IPS-18c (cell line): Measurements from ENCODE around the gene PROB1.

Experiments used
- H3K4me3 ChIP-seq: 2 replicates; pipeline ENCODE4 v1.7.0; 2013; ENCODE audit warnings: low read depth, mild to moderate bottlenecking, low read length, moderate library complexity; ENCODE audit not compliant: insufficient read depth
- H3K9me3 ChIP-seq: one replicate; pipeline ENCODE4 v1.6.1; 2013; ENCODE audit warnings: mild to moderate bottlenecking, low read length, moderate library complexity; ENCODE audit not compliant: control insufficient read depth, insufficient read depth

PROB1 gene

DNA sequence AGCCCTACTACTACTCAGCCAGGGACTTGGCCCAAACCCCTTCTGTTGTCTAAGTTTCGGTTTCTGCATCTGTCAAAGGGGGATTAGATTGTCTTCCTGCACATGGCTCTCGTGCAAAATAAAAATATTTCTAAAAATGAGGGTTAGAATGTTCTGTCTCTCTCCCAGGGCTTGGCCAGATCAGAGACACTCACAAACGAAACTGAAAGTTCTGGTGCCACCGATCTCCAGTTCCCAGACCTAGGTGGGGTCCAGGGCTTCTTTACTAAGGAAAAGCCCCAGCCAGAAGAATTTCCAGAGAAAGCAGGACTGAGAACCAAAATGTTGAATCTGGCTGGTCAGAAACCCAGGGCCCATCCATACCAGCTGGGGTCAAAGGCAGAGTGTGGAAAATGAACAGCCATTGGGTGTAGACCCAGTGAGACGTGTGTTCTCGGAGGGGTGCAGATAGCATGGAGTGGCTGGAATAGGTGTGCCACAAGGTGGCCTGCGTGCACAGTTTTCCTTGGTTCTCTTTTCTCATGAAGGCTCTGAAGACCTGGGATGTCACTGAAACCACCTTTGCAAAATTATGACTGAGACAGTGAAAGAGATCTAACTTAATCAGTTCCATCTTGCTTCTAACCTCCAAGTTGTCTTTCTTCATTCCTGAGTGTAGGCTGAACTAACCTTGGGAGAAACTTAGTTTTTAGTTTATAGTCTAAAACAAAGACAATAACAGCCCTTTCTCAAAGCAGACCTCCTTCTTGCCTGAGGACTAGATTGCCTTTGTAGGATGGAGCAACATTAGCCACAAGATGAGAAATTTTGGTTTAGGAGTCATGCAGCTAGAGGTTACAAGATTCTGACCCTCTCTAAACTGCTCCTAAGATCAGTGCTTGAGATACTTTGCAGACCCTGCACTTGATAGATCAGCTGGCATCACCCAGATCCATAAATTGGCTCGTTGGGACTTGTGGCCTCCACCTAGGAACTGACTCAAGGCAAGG is 9.5 kb downstream of the PROB1 start:
- no peaks in the 10 kb centered on the region for H3K9me3 ChIP-seq
- H3K4me3 ChIP-seq, result no peak overlapping the region

DNA sequence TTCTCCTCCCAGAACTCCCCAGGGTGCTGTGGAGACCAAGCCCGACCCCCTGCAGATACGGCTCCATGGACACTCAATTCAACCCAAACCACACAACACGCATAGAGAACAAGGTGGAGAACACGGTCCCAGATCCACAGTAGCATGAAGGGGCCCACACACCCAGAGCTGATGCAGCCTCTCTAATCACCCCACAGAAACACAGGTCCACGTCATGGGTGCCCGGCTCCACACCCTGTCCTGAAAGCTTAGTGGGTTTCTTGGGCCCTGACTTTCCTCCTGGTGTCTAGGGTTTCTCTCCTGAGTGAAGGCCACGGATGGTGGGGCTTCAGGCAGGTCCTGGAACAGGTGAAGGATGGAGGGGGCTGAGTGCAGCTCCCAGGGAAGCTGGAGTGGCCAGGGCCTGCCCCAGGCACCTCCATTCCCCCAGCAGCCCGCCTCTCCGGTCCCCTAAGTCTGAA is 10.3 kb downstream of the PROB1 start:
- Histone ChIP-seq H3K9me3 (no peaks in the 10 kb centered on the region), H3K4me3 (no peak overlapping the region; the same call in 1 of the 2 replicates)

DNA sequence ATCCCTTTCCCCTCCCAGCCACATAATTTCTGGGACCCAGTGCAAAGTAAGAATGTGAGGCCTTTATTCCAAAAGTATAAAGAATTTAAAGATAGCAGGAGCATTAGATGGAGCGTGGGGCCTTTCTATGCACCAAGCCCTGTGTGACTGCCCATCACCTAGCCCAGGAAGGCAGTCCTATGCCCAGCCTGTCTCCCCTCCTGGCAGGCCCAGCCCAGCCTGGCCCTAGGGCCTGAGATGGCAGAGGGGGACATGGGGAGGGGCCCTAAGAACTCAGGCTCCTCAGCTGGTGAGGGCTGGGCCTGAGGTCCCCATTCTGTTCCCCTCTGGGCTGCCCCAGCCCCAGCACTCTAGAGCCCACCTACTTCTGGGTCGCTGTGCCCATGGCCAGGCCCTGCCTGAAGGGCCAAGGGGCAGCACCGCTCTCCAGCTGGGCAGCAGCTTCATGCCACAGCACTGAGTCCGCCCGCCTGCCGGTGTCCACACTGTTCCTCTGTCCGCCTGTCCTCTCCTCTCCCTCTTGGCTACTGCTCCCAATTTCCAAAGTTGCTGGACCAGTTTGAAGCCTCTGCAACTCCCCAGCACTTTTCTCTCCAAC is 10.8 kb downstream of the PROB1 start:
- H3K4me3 ChIP-seq, result no peak overlapping the region; the same call in 1 of the 2 replicates
- H3K9me3 ChIP-seq, result no peaks in the 10 kb centered on the region

DNA sequence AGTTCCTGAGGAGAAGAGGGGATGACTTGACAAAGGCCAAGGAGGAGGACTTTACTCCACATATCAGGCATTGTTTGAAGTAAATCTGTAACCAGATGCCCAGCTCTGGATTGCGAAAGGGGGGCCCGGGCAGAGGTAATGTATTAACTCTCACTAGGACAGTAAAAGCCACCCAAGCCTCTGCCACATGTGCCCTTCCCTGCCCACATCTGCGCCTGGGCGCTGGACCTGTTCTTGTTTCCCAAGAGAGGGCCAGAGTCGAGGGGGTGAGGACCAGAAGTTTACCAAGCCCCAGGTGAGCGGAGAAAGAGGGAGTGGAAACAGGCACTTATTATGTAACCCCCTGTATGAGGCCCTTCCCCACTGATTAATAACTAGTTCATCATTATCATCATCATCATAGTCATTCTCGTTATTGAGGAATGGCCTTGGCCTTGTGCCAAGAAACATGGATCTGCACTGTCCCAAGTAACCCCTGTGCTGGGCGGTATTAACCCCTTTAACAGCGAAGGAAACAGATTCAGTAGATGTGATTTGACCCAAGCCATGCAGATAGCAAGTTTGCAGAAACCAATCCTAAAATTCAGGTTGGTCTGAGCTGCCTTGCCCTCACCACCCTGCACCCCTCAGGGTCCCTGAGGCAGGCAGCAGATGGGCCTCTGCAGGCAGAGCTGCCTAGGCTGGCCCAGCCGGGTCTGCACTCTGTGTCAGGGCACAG is 11.5 kb downstream of the PROB1 start, which contains the start of gene SLC23A1:
TSS of gene SLC23A1 (minus strand) at position 23 of the 718 bp plus-strand sequence. CDS start 44 bp downstream, outside the sequence.
- Histone ChIP-seq H3K4me3 (no peak within 1 kb of the TSS), H3K9me3 (no peaks in the 10 kb centered on the region)

DNA sequence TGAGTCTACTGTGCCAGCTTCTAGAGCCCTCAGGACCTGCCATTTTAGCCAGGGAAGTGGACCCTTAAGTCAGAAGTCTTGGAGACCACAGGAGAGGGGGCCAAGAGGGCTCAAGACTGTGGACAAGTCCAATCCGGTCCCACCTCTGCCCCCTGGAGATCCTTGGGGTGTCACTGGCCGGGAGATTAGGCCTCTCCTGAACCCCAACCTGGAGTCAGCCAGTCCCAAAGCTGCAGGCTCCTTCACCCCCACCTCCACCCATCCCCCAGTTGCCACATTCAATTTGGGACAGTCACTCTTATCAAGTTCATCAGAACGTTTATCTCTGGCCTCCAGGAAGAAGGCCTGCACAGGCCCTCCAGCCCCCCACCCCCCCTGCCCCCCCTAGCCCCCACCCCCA is 12.1 kb downstream of the PROB1 start:
- H3K9me3 ChIP-seq, result no peaks in the 10 kb centered on the region
- H3K4me3 ChIP-seq, result no peak overlapping the region

GRCh38 chr5:139381837-139382761 is 12.8 kb downstream of the PROB1 start:
- Histone ChIP-seq H3K4me3 (no peak overlapping the region), H3K9me3 (no peaks in the 10 kb centered on the region)

GRCh38 chr5:139379626-139380449 is 15.1 kb downstream of the PROB1 start:
- no peaks in the 10 kb centered on the region for H3K9me3 ChIP-seq
- H3K4me3 ChIP-seq, result no peak overlapping the region

DNA sequence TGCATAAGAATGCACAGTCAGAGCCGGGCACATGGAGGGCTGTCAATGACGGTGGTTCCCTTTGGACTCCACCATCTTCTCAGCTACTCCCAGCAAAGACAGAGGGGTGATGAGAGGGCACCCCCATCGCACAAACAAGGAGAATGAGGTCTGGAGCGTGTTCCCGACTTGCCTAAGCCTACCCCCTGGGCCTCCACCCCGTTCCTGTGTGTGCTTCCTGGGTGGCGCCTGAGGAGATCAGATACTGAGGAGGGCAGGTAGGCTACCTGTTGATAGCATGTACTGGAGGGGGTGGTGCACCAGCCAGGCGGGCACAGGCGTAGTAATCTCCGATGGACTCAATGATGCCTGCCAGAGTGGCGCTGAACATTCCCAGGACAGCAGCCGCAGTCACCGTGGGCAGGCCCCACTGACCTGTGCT is 16.0 kb downstream of the PROB1 start:
- H3K4me3 ChIP-seq, result 0 out of 2 replicates have a peak overlapping the region, but pooled peaks have one; percentile 29
- H3K9me3 ChIP-seq, result no peaks in the 10 kb centered on the region

GRCh38 chr5:139378101-139378825 is 16.6 kb downstream of the PROB1 start:
- H3K4me3 ChIP-seq, result peak overlapping the region; percentile 29; the same call in 1 of the 2 replicates

DNA sequence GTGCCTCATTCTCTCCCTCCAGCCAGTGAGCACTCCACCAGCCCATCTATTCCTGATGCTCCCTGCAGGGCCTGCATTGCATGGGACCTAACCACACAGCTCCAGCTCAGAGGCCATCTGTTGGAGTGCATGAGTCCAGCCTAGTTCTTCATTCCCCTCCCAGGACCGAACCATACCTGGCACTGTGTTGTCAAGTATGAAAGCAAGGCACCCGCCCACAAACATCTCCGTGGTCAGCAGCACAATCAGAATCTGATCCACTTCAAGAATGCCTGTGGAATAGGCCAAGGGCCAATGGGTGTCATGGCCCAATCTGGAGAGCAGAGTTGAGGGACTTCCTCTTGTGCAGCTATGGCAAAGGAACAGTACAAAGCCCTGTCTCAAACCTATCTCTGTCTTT is 17.7 kb downstream of the PROB1 start:
- H3K4me3 ChIP-seq, result no peak overlapping the region
- H3K9me3 ChIP-seq, result no peaks in the 10 kb centered on the region

More at GRCh38 chr5:139378101-139378825, 16.6 kb downstream of the PROB1 start:
- no peaks in the 10 kb centered on the region for H3K9me3 ChIP-seq

GRCh38 chr5:139376364-139376763 is 18.5 kb downstream of the PROB1 start:
- Histone ChIP-seq H3K4me3 (no peak overlapping the region), H3K9me3 (no peaks in the 10 kb centered on the region)

- no peak overlapping the region for H3K4me3 ChIP-seq
- H3K9me3 ChIP-seq, result no peaks in the 10 kb centered on the region
Observed at GRCh38 chr5:139374909-139375308, 20.0 kb downstream of the PROB1 start.

DNA sequence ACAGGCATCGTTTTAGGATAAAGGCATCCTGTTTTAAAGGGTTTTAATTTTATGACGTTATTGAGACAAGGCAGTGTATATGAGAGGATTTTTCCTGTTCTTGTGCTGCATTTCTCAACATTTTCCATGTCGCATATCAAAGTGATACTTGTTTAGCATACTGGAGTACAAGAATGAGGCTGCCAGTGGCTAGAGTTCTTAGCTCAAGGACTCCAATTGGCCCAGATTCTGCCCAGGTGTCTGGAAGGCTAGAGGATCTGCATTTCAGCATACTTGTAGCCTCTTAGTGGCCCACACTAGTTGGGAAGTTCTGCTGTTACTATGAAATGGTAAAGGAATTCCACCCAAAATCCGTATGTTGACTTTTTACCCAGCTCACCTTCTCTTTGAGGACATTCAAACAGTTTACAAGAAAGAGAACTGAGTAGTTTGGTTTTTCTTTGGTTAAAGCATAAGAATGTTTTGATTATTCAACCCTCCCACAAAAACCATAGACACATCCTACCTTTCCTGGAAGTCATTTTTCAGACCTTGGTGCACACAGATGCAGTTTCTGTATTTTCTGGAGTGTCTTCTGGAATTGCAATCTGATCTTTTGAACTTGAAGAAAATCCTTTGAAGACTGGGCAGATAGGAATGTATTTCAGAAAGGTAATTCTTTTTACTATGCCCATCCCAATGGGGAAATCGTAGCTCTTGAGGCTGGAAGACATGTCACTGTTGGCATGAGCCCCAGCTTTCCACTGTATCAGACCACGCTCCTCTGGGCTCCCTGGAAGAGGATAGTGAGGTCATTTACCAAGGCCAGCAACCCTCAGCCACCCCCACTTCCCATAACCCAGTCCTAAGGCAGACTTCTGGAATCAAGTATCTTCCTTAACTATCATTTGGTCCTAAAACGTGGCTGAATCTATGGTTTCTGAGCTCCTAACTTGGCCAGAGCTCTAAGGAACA is 23.1 kb downstream of the PROB1 start:
- Histone ChIP-seq H3K9me3 (no peaks in the 10 kb centered on the region), H3K4me3 (no peak overlapping the region)

DNA sequence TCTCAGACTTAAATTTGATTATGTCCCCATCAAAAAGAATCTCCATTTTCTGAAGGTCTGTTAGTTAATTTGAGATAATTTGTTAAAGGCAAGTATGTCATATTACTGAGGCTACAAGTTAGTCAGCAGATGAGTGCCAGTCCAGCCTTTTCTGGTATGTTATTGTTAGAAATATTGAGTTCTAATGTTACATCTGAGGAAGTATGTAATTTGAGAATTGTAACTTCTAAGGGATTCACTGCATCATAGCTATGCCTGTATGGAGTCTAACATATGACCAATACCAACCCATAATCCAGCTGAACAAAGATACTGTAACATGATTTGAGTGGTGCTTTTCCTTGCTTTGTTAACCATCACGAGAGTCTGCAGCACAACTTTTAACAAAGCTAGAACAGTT is 25.7 kb downstream of the PROB1 start:
- H3K4me3 ChIP-seq, result no peak overlapping the region

More for the DNA sequence above, 25.7 kb downstream of the PROB1 start:
- H3K9me3 ChIP-seq, result no peaks in the 10 kb centered on the region
